HTR-8/SVneo (cell line): Measurements from ENCODE around the gene DRAP1.
A peak's percentile ranks its signal among the peaks of the same experiment; 100 is the strongest.

Experiments
- DNase-seq: peaks from one replicate; pipeline ENCODE4 v3.0.0; 2011; ENCODE audit warnings: low spot score, mixed read lengths; ENCODE audit not compliant: insufficient read length
- FAIRE-seq: peaks from 2 replicates; lab custom pipeline; 2011; peaks lifted over from hg19 to GRCh38; lab: Jason Lieb, UNC

Gene DRAP1

DNA sequence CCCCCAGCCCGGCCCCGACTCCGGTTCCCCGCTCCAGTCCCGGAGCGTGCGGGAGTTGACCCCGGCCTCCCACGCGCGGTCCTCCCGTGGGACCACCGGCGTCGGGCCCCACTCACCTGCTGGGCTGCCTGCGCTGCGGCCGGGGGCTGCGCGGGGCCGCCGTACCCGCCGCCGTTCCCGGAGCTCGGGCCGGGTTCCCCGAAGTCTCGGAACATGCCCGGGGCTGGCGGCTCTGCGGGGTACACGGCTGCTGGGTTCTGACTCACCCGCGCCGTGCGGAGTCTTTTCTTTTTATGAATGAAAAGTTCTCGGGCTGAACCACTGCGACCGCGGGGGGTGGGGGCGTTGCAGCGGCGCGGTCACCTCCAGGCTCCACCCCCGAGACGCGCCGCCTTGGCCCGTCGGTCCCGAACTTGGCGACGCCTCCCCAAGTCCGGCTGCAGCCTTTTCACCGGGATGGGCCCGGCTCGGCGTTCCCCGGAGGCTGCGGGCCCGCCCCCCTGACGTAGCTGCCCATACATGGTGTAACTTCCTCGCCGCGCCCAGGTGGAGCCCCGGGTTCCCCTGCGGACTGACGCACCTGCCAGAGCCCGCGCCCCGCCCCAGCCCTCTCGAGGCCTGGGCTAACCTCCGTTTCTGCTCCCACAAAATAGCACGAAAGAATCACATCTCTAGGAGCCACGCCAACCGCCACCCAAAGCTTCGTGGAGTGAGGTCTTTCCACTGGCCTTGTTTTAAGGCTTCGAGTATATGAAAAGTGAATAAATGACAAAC is 18.9 kb upstream of the DRAP1 start, which contains the start of gene FOSL1:
TSS of gene FOSL1 (minus strand) at position 264 of the 774 bp plus-strand sequence. CDS start at position 215, 49 bp downstream.
- peak; percentile 87 for FAIRE-seq

DNA sequence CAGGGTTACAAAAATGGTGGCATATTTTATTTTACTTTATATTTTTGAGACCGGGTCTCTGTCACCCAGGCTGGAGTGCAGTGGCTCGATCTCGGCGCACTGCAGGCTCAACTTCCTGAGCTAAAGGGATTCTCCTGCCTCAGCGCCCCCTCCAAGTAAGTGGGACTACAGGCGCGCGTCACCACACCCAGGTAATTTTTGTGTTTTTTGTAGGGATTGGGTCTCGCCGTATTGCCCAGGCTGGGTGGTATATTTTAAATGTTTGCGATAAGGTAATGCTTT is 18.4 kb upstream of the DRAP1 start:
- no peak for DNase-seq

More for the DNA sequence above, 18.9 kb upstream of the DRAP1 start, which contains the start of gene FOSL1:
- DNase-seq: peak; percentile 95

DNA sequence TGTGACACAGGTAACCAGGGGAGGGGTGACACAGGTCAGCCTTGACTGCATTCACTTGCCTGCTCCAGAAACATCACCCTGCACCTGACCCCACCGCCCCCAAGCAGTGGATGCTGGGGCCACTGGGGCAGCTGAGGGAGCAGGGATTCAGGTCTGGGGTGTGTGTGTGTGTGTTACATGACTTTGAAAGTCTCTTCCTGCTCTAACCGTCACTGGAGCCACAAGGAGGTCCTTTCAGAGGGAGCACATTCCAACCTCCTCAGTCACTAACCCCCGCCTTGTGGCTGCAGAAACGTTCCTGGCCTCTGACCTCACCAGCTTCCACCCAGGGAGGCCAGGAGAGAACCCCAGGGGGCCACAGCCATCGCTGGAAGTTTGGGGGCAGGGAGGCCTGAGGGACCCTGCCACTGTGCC is 16.2 kb upstream of the DRAP1 start:
- DNase-seq: peak; percentile 90
- FAIRE-seq: peak; percentile 86

More for the DNA sequence above, 18.4 kb upstream of the DRAP1 start:
- FAIRE-seq: no peak

DNA sequence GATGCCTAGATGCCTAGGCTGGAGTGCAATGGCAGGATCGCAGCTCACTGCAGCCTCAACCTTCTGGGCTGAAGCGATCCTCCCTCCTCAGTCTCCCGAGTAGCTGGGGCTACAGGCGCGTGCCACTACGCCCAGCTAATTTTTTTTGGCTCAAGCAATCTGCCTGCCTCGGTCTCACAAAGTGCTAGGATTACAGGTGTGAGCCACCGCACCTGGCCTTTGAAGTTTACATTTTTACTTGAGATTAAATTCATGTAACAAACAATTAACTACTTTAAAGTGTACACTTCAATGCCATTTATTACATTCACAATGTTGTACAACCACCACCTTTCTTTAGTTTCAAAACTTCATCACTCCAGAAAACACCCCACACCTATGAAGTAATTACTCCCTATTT is 15.5 kb upstream of the DRAP1 start:
- DNase-seq (no peak), FAIRE-seq (no peak)

DNA sequence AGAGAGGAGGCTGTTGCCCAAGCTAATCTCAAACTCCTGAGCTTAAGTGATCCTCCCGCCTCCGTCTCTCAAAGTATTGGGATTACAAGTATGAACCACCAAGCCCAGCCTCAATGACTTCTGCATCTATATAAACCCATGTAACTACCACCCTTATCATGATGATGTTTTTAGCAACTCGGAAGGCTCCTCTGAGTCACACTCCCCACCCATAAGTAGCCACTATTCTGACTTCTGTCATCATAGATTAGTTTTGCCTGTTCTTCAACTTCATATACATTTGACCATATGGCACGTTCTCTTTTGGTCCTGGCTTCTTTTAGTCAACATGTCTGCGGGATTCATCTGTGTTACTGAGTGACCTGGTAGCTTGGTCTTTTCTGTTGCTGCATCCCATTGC is 12.6 kb upstream of the DRAP1 start:
- FAIRE-seq: no peak
- no peak for DNase-seq

DNA sequence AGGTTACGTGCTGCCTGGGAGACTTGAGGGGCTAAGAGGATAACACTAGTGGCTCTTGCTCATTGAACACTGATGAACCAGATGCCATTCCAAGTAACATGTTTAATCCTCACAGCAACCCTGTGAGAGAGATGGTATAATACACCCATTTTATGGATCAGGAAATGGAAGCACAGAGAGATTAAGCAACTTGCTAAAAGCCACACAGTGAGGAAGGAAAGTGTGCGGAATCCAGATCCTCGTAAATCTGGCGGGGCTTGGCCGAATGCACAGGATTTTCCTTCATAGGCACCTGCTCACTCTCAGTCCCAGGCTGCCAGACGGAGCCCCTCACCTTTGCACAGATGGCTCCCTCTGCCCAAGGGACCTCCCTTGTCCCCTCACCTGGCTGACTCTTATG is 11.3 kb upstream of the DRAP1 start:
- no peak for FAIRE-seq

DNA sequence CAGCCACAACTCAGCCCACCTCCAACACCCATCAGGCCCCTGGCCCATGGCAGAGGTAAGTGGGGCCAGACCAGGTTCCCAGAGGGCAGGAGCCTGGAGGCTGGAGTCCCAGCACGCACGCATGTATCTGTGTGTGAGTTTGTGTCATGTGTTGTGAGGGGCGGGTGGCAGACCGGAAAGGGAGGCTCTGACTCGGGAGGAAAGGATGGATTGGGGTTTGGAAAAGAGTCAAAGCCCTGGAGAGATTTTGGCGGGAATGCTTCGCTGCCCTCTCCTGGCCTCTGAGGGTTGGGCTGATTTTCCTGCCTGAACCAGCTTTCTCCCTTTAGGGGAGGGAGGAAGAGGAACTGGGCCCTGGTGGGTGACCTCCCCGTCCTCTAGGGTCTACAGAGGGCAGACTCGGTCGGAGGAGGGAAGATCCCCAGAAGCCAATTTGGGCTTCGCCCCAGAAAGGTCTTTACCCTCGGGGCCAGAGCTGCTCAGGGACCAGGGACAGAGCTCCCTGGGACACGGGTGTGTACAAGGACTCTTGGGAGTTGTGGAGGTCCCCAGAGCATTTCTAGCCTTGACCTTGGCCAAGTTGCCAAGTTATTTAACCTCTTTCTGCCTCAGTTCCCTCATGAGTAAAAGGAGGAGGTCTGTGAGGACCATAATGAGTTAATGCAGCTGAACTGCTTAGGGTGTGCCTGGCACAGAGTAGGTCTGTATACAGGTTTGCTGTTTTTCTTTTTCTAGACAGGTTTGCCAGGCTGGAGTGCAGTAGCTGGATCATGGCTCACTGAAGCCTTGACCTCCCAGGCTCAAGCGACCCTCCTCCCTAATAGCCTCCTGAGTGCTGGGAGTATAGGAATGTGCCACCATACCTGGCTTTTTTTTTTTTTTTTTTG is 7.3 kb upstream of the DRAP1 start:
- FAIRE-seq (peak; percentile 65), DNase-seq (peak; percentile 96)

More for the DNA sequence above, 11.3 kb upstream of the DRAP1 start:
- no peak for DNase-seq

DNA sequence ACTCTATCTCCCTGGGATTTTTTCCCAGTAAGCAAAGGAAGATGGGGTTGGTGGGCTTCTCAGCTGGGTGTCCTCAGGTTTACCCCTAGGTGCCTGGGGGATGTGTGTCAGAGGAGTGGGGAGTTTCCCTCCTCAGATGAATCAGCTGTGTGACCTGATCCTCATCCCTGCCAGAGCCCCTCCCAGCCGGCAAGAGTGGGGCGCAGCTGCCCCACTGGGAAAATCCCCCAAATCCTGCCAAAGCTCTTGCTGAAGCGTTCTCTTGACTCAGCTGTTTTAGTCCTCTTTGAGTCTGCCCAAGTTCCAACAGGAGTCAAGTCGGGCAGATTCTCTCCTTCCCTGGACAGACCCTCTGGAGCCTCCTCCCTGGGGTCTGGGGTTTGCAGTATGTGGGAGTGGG is 6.4 kb upstream of the DRAP1 start:
- DNase-seq: no peak
- FAIRE-seq: no peak

DNA sequence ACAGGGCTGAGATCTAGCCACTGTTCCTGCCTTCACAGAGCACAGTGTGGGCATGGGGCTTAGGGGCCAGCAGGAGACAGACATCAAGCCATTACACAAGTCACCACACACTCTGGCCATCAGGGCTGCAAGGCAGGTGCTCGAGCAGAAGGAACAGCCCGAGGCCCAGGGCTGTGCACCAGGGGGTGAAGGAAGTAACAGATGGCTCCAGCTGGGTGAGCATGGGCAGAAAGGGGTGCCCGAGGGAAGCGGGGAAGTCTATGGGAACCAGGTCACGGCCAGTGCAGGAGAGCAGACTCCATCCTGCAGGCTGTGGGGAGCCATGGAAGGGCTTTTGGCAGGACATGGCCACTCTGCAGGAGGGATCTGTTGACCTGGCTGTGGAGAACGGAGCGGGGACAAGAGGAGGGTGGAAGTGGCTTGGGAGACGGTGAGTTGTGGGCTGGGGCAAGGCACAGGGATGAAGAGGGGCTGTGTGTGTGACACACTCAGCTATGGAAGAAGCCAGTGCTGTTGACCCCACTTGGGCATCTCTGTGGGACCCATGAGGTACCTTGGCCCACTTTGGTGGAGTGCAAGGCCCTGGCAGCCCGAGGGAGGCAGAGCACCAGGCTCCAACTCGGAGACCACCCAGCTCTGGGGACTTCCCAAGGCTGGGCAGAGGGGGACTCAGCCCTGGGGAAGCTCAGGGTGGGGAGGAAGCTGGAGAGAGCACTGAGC is 4.0 kb upstream of the DRAP1 start:
- FAIRE-seq: no peak
- DNase-seq: no peak

DNA sequence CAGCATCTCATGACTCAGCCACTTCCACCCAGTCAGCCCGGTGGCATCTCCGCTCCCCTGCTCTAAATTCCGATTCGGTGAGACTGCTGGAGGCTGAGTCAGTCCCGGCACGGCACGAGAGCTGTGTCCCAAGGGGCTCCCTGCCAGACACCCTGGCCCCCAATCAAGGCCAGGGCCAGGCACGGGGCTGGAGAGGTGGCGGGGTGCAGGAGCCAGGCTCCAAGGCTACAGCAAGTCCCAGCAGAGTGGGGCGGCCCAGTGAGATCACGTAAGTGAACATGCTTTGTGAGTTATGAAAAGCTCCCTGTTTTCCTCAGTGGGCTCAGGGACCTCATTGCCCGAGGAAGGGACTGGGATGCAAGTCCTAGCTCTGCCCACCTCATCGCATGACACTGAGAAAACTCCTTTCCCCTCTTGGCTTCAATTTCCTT is 3.4 kb upstream of the DRAP1 start:
- peak; percentile 99 for DNase-seq
- FAIRE-seq: peak; percentile 100

DNA sequence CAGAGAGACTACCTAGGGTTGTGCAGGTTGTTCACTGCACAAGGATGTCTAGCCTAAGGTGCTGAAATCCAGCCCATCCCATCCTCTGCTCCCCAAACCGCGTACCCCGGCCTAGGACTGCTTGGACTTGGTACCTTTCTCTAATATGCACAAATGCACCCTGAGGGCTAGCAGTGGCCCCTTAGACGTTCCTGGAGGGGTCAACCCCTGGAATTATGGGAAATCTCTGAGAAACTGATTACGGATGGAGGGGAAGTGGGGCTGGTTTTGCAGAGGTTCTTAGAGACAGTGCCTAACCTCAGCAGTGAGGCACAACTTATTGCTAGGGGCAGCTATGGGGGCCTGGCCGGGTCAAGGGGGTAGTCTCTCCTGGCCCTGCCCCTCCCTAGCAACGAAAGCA is 2.8 kb upstream of the DRAP1 start:
- DNase-seq: no peak
- no peak for FAIRE-seq

DNA sequence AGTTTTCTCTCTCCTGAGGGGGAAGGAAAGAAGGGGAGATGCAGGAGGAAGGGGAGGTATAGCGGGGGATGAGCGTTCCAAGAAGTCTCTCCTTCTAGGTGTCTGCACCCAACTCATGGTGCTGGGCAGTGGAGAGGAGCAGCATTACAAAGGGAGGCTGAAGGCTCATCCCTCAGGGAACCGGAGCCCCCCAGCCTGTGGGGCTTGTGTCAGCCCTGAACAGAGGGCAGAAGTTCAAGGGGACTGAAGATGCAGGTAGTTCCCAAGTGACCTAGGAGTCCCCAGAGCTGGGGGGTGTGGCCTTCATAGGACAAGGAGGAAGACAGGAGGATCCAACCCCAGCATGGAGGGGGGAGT is 2.2 kb upstream of the DRAP1 start:
- DNase-seq (no peak), FAIRE-seq (no peak)

DNA sequence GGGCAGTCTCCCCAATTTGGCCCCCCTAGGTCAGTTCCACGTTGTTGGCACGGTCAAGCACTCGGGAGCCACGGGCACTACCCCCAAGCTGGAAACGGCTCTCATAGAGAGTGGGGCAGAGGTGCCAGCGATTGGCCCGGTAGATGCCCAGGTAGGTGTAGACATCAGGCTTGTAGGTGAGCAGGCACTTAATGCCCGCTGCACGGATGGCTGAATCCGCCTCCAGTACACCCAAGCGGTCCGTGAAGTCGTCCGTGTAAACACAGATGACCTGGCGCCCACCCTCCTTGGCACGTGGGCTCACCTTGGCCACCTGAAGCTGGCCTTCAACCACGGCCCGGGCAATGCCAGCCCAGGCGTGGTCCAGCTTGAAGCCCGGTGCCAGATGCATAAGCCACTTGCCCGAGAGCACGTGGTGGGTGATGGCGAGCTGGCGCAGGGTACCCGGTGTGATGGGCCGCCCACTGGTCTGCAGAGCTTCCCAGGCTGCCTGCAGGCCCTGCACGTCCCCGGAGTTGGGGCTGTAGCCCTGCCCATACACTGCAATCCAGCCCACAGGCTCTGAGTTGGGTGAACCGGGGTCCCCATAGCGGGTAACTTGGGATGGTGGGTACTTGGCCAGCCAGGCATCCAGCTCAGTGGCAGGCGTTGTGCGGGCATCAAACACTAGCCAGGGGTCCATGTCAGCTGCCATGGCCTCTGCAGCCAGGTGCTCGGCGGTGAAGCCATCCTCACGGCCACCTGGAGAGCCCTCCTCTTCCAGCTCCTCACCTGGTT is 1.6 kb upstream of the DRAP1 start:
- FAIRE-seq: no peak
- DNase-seq: no peak

DNA sequence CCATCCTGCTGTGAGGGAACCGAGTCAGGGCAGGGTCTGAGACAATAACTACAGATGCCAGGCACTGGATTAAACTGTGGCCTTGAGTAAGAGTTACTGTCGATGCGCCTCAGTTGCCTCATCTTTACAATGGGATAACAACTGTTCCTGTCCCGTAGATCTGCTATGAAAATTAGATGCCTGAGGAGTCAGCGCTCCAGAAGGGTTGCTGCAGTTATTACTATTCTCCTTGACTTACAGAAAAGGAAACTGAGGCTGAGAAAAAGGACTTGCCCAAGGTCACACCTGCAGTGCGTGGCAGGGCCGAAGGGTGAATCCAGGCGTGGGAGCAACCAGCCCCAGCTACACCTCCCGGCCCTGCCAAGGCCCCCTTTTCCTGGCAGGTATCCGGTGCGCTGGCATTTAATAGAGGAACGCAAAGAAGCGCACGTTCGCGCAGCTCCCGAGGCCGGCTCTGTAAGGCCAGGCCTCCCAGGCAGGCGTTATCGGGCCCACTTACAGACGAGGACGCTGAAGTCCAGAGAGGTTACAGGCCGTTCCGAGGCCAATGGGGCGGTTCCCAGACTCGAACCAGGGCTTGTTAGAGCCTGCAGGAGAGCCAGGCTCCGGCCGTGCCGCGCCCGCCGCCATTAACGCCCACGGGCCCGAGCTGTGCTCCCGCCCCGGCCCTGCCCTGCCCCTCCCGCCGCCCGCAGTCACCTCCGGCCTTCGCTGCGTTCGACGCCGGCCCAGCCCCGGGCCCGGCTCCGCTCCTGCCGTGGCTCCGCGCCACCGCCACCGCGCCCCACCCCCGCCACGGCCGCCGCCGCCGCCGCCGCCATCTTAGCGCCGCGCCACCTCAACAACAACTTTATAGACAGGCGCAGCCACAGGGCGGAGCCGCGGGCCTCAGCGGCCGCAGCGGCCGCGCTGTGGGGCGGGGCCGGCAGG is 750 bp upstream of the DRAP1 start, which contains the start of gene C11orf68:
TSS of gene C11orf68 (minus strand) at position 852 of the 930 bp plus-strand sequence. CDS start at position 821, 31 bp downstream.
- no peak for DNase-seq
- peak; percentile 97 for FAIRE-seq

DNA sequence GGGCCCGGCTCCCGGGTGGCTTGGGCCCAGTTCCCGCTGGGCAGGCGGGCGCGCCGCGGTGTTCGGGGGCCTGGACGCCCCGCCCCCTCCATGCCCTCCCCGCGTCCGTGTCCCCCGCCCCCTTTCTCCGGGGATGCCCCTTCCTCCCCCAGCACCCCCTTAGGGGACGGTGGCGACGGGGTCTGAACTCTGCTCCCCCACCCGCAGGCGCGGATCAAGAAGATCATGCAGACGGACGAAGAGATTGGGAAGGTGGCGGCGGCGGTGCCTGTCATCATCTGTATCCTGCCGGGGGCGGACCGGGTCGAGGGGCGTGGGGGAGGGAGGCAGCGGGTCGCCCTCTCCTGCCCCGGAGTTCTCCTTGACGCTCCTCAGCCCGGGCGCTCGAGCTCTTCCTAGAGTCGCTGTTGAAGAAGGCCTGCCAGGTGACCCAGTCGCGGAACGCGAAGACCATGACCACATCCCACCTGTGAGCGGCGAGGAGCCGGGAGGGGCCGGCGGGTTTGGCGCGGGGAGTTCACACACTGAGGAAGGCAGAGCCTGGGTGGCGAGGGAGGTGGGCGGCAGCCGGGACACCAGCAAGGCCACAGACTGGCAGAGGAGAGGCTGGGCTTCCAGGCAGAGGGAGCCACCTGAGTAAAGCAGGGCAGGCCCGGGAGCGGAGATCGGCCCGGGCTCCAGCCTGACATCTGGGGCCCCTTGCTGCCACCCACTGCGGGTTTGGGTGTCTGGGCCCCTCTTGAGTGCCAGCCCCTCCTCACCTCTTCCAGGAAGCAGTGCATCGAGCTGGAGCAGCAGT is 546 bp downstream of the DRAP1 start:
- DNase-seq (no peak), FAIRE-seq (peak; percentile 89)

DNA sequence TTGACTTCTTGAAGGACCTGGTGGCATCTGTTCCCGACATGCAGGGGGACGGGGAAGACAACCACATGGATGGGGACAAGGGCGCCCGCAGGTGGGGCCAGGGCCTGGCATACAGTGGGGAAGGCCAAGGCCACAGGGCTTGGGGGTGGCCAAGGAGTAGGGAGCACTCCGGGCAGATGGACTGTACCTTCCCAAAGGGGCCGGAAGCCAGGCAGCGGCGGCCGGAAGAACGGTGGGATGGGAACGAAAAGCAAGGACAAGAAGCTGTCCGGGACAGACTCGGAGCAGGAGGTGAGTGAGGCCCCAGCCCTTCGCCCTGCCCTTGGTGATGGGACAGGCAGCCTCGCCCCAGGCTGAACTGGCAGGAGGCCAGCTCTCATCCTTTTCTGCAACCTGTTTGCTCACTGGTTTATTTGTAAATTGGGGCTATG is 1.2 kb downstream of the DRAP1 start:
- peak; percentile 80 for FAIRE-seq
- no peak for DNase-seq

DNA sequence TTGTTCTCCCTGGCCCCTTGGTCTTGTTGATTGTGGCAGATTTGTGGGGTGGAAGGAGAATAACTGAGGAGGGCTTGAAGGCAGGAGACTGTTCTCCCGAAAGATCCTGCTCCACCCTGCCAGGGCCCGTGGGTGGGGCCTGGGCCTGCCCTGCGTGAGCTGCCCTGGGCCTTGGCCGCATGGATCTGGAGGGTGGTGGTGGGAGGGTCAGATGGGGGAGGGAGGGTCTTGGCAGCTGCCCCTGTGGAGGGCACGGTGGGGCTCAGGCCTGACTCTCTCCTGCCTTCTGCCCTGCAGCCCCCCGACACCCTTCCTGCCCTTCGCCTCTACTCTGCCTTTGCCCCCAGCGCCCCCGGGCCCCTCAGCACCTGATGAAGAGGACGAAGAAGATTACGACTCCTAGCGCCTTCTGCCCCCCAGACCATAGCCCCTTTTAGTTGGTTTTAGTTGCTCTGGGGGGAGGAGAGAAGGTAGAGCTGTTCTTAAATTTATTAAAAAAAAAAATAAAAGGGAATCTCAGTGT is 1.9 kb downstream of the DRAP1 start:
- FAIRE-seq: no peak
- no peak for DNase-seq

DNA sequence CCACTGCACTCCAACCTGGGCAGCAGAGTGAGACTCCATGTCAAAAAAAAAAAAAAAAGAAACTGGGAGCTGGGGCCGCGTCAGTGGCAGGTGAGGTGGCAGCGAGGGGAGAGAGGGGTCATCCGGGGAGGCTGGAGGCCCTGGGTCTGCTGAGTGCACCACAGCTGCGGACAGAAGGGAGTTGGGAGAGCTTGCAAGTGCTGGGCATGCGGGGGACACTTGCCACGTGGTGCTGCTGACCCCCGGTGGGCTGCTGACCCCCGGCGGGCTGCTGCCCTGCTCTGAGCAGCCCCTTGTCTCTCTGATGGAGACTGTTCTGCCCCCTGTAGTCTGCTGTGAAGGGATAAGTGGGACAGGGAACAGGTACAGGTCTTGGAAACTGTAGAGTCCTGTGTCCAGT is 2.6 kb downstream of the DRAP1 start:
- no peak for DNase-seq
- FAIRE-seq: no peak
